CD4-positive, alpha-beta T cell (primary cell): ENCODE data around the gene ANKS1B. TPM values are rescaled to one million over a fixed set of nuclear protein-coding genes. Genes with fewer than 3 reads are reported as not detected.

ENCODE experiments used
- ATAC-seq: fragments of 200-7000 bp; cut with Tn5 transposase; one replicate; pipeline ENCODE4 v1.10.0; 2022; ENCODE audit warnings: mild to moderate bottlenecking; ENCODE audit not compliant: poor library complexity
- CTCF ChIA-PET: fragments of 350-600 bp; sonication (Branson Sonifier 250); formaldehyde crosslinking; loops from one replicate; lab custom pipeline; 2021; ENCODE audit warnings: antibody characterized with exemption, inconsistent platforms; lab: Charles Lee
- POLR2A ChIA-PET: fragments of 350-600 bp; sonication (Branson Sonifier 250); formaldehyde crosslinking; loops from one replicate; lab custom pipeline; 2021; ENCODE audit warnings: antibody characterized with exemption, inconsistent platforms; lab: Charles Lee
- DNase-seq, 14 experiments: peaks; one replicate each; pipeline ENCODE4 v3.0.0-alpha.2; 2013 to 2020; ENCODE audit warnings: mixed read lengths in 2 of 14
- H3K27ac ChIP-seq, 2 donors: one replicate each; pipeline versions ENCODE4 v1.5.1 to v1.7.0; 2013; ENCODE audit warnings: low read length in 2 of 2, low read depth in 1 of 2, mild to moderate bottlenecking in 1 of 2
- H3K27me3 ChIP-seq, 2 experiments: 1 replicate in 1 of 2; 2 replicates in 1 of 2; pipeline versions ENCODE4 v1.6.1 to v1.7.0; 2013; ENCODE audit warnings: low read length in 2 of 2, control low read depth in 1 of 2, mild to moderate bottlenecking in 1 of 2, moderate library complexity in 1 of 2; ENCODE audit not compliant: insufficient read depth in 2 of 2, control insufficient read depth in 1 of 2
- H3K36me3 ChIP-seq: one replicate; pipeline ENCODE4 v1.6.1; 2013; ENCODE audit warnings: low read length, control low read depth; ENCODE audit not compliant: insufficient read depth
- H3K4me1 ChIP-seq: one replicate; pipeline ENCODE4 v1.6.1; 2013; ENCODE audit warnings: low read length, control low read depth; ENCODE audit not compliant: insufficient read depth
- H3K4me3 ChIP-seq: one replicate; pipeline ENCODE4 v1.5.1; 2013; ENCODE audit warnings: mild to moderate bottlenecking, low read length, moderate library complexity
- H3K9me3 ChIP-seq, 2 experiments: 1 replicate in 1 of 2; 2 replicates in 1 of 2; pipeline versions ENCODE4 v1.6.1 to v1.7.0; 2013; ENCODE audit warnings: low read length in 2 of 2, mild to moderate bottlenecking in 2 of 2, control low read depth in 1 of 2, moderate library complexity in 1 of 2; ENCODE audit not compliant: control insufficient read depth in 1 of 2, insufficient read depth in 1 of 2
- H3K27ac Mint-ChIP-seq: one replicate; pipeline ENCODE4 v1.8.0; 2020; ENCODE audit warnings: mixed read lengths
- H3K27me3 Mint-ChIP-seq: one replicate; pipeline ENCODE4 v1.8.0; 2021; ENCODE audit warnings: mixed read lengths
- H3K36me3 Mint-ChIP-seq: one replicate; pipeline ENCODE4 v1.8.0; 2021; ENCODE audit warnings: low read depth, mixed read lengths
- H3K4me1 Mint-ChIP-seq: one replicate; pipeline ENCODE4 v1.8.0; 2021; ENCODE audit warnings: low read depth, mixed read lengths
- H3K4me3 Mint-ChIP-seq: one replicate; pipeline ENCODE4 v1.8.0; 2020; ENCODE audit warnings: mild to moderate bottlenecking, mixed read lengths
- H3K9me3 Mint-ChIP-seq: one replicate; pipeline ENCODE4 v1.8.0; 2020; ENCODE audit warnings: mixed read lengths
- intact Hi-C, 2 experiments: fragments of 100-400 bp; cut with DNase I in 1 of 2; cut with micrococcal nuclease in 1 of 2; formaldehyde crosslinking; loops; one replicate each; pipeline versions ENCODE4 v1.15.1 to v1.9.0; 2023 to 2025; cut with DNase I, micrococcal nuclease
- total RNA-seq, 174 experiments: library from RNA in 2 of 174; stranded (reverse) in 2 of 174; gene quantifications; one replicate each; pipeline ENCODE4 v1.2.3 and lab custom pipeline; 2021 to 2026
- TF ChIP-seq, protein P1 (sequence below): fragments of 200-600 bp; IDR thresholded peaks from one replicate; pipeline ENCODE4 v1.8.0; 2022; ENCODE audit warnings: antibody characterized with exemption, mild to moderate bottlenecking

Gene ANKS1B
- total RNA-seq, 2 experiments from 2014 or later: 0.16 to 1.1 TPM

DNA sequence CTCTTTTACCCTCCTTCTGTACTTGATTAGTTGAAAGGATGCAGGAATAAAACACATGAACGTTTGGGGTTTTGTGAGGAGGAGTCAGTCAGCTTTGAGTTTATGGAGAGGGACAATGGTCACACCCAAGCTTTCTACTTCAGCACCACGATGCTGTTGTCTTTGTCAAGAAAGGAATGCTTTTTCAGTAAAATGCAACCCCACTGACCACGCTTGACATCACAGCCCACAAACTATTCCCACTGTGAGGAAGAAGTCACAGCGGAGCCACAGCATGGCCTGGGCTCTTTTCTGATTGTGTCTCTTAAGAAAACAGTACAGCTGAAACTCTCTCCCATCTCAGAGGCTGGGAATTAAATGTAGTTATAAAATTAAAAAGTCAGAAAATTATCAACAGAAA, 1204.5 kb downstream of the ANKS1B start:
- Mint-ChIP-seq H3K4me1 (no peaks in the 10 kb centered on the region), H3K36me3 (no peaks in the 10 kb centered on the region), H3K4me3 (no peak overlapping the region), H3K27me3 (peaks cover 18% of the 10 kb centered on the region), H3K27ac (no peak overlapping the region), H3K9me3 (no peaks in the 10 kb centered on the region)
- Histone ChIP-seq H3K9me3 (no peaks in the 10 kb centered on the region), H3K4me1 (no peaks in the 10 kb centered on the region), H3K27me3 (no peaks in the 10 kb centered on the region), H3K36me3 (no peaks in the 10 kb centered on the region), H3K27ac (no peak overlapping the region), H3K4me3 (no peak overlapping the region)
- DNase-seq (no peak), ATAC-seq (no peak)
- ChIA-PET POLR2A (no interaction called here), CTCF (no interaction called here)
- TF ChIP-seq, protein P1, sequence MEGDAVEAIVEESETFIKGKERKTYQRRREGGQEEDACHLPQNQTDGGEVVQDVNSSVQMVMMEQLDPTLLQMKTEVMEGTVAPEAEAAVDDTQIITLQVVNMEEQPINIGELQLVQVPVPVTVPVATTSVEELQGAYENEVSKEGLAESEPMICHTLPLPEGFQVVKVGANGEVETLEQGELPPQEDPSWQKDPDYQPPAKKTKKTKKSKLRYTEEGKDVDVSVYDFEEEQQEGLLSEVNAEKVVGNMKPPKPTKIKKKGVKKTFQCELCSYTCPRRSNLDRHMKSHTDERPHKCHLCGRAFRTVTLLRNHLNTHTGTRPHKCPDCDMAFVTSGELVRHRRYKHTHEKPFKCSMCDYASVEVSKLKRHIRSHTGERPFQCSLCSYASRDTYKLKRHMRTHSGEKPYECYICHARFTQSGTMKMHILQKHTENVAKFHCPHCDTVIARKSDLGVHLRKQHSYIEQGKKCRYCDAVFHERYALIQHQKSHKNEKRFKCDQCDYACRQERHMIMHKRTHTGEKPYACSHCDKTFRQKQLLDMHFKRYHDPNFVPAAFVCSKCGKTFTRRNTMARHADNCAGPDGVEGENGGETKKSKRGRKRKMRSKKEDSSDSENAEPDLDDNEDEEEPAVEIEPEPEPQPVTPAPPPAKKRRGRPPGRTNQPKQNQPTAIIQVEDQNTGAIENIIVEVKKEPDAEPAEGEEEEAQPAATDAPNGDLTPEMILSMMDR: no peak
- intact Hi-C loops: no loop called here

DNA sequence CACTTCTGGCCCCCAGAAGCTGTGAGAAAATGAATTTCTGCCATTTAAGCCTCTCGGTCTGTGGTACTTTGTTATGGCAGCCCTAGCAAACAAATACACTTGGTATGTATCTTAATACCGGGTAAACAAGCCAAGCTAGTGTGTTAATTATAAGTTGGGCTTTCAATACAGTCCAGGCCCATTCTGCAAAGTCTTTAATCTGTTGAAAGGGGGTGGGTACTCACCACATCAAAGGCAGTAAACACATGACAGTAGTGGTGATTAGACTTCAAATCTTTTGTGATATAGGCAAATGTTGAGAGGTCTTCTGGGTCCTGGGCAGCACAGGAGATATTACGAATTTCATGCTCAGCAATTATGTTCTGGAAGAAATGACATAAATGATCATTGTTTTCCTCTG, 1211.9 kb downstream of the ANKS1B start:
- Mint-ChIP-seq H3K4me1 (no peaks in the 10 kb centered on the region), H3K4me3 (no peak overlapping the region), H3K27me3 (no peaks in the 10 kb centered on the region), H3K9me3 (no peaks in the 10 kb centered on the region), H3K36me3 (no peaks in the 10 kb centered on the region), H3K27ac (no peak overlapping the region)
- no peaks in the 10 kb centered on the region for H3K4me1 ChIP-seq
- POLR2A ChIA-PET: no interaction called here
- no peaks in the 10 kb centered on the region for H3K9me3 ChIP-seq
- intact Hi-C loops: no loop called here
- no peaks in the 10 kb centered on the region for H3K27me3 ChIP-seq
- DNase-seq: no peak
- no peak for ATAC-seq
- TF ChIP-seq, protein P1: no peak
- CTCF ChIA-PET: no interaction called here
- H3K27ac ChIP-seq: no peak overlapping the region
- H3K4me3 ChIP-seq: no peak overlapping the region
- H3K36me3 ChIP-seq: no peaks in the 10 kb centered on the region

DNA sequence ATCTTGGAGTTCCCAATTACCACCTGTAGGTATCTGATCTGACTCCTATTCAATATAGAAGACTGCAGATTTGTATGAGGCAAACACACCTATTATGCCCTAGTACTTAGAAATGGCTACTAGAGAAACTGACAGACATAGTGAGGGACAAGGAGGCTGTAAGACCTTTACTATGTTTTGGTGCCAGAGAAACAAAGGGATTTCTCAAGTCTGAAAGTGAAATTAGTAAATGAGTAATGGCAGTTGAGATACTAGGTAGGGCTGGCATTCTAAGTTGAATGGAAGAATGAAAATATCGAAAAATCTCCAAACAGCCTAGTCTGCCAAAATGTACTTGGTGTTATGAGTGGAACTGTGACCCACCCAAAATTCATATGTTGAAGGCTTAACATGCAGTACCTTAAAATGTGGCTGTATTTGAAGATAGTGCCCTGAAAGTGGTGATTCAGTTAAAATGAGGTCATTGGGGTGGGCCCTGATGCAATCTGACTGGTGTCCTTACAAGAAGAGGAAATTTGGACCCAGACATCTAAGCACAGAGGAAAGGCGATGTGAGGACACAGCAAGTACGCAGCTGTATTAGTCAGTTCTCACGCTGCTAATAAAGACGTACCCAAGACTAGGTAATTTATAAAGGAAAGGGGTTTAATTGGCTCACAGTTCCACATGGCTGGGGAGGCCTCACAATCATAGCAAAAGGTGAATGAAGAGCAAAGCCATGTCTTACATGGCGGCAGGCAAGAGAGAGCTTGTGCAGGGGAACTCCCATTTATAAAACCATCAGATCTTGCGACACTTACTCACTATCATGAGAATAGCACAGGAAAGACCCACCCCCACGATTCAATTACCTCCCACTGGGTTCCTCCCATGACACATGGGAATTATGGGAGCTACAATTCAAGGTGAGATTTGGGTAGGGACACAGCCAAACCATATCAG, 1212.7 kb downstream of the ANKS1B start:
- H3K4me3 ChIP-seq: no peak overlapping the region
- Mint-ChIP-seq H3K27me3 (peaks cover 6% of the 10 kb centered on the region), H3K4me1 (no peaks in the 10 kb centered on the region), H3K4me3 (no peak overlapping the region), H3K27ac (no peak overlapping the region), H3K9me3 (no peaks in the 10 kb centered on the region), H3K36me3 (no peaks in the 10 kb centered on the region)
- ChIA-PET POLR2A (no interaction called here), CTCF (no interaction called here)
- intact Hi-C loops: no loop called here
- no peak overlapping the region for H3K27ac ChIP-seq
- no peaks in the 10 kb centered on the region for H3K9me3 ChIP-seq
- no peak for DNase-seq
- TF ChIP-seq, protein P1: no peak
- H3K27me3 ChIP-seq: no peaks in the 10 kb centered on the region
- no peaks in the 10 kb centered on the region for H3K4me1 ChIP-seq
- ATAC-seq: no peak
- H3K36me3 ChIP-seq: no peaks in the 10 kb centered on the region
